ENCODE results near the gene TIMM8A. TPM values are rescaled to one million over a fixed set of nuclear protein-coding genes. Genes with fewer than 3 reads are reported as not detected.

The TIMM8A gene
- total RNA-seq, 6 experiments from 2014 or later: 15.2 to 23.8 (median 19.7) TPM

DNA sequence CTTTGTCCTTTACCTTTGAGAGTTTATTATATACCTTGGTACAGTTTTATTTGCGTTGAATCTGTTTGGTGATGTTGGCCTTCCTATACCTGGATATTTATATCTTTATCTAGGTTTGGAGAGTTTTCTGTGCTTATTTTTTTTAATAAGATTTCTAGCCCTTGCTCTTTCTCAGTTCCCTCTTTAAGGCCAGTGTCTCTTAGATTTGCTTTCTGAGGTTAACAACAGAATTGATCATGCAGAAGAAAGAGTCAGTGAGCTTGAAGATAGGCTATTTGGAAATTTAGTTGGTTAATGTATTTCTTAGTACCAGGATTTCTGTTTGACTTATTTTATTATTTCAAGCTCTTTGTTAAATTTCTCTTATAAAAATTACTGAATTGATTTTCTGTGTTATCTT, 44.8 kb downstream of the TIMM8A start:
- no peak for DNase-seq
- Mint-ChIP-seq H3K27ac (no peak overlapping the region), H3K27me3 (ENCODE audit: insufficient read depth) (no peaks in the 10 kb centered on the region), H3K4me1 (ENCODE audit: low read depth) (no peaks in the 10 kb centered on the region), H3K36me3 (ENCODE audit: low read depth) (no peaks in the 10 kb centered on the region), H3K4me3 (no peak overlapping the region), H3K9me3 (no peaks in the 10 kb centered on the region)
- TF ChIP-seq, protein P1, sequence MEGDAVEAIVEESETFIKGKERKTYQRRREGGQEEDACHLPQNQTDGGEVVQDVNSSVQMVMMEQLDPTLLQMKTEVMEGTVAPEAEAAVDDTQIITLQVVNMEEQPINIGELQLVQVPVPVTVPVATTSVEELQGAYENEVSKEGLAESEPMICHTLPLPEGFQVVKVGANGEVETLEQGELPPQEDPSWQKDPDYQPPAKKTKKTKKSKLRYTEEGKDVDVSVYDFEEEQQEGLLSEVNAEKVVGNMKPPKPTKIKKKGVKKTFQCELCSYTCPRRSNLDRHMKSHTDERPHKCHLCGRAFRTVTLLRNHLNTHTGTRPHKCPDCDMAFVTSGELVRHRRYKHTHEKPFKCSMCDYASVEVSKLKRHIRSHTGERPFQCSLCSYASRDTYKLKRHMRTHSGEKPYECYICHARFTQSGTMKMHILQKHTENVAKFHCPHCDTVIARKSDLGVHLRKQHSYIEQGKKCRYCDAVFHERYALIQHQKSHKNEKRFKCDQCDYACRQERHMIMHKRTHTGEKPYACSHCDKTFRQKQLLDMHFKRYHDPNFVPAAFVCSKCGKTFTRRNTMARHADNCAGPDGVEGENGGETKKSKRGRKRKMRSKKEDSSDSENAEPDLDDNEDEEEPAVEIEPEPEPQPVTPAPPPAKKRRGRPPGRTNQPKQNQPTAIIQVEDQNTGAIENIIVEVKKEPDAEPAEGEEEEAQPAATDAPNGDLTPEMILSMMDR (IDR thresholded peaks at IDR 0.05): no peak

Other genes with a start within 250 kb of the TIMM8A start
- gene DRP2, start 129.0 kb downstream of the TIMM8A start, total RNA-seq (2021; fragmentation: NEBNext Ultra II Directional; extraction: Animal tissue kit (Norgen Biotek cat#: 25700)): under 1 TPM; 0.30 to 0.55 (median 0.37) TPM
- gene TAF7L, start 57.4 kb downstream of the TIMM8A start, total RNA-seq (2021; fragmentation: NEBNext Ultra II Directional; extraction: Animal tissue kit (Norgen Biotek cat#: 25700)): under 1 TPM; 0.15 to 0.59 (median 0.36) TPM
- gene BTK, start 37.4 kb upstream of the TIMM8A start, total RNA-seq (2021; fragmentation: NEBNext Ultra II Directional; extraction: Animal tissue kit (Norgen Biotek cat#: 25700)): not detected
- 100 to 1,000 TPM; 127 to 361 (median 160) TPM for gene RPL36A, start 42.3 kb upstream of the TIMM8A start, total RNA-seq (2021; fragmentation: NEBNext Ultra II Directional; extraction: Animal tissue kit (Norgen Biotek cat#: 25700))
- 10 to 100 TPM; 40.3 to 65.8 (median 45.0) TPM for gene GLA, start 59.2 kb upstream of the TIMM8A start, total RNA-seq (2021; fragmentation: NEBNext Ultra II Directional; extraction: Animal tissue kit (Norgen Biotek cat#: 25700))
- 10 to 100 TPM; 60.5 to 74.5 (median 68.1) TPM for gene HNRNPH2, start 59.5 kb upstream of the TIMM8A start, total RNA-seq (2021; fragmentation: NEBNext Ultra II Directional; extraction: Animal tissue kit (Norgen Biotek cat#: 25700))
- gene ARMCX4, start 136.7 kb upstream of the TIMM8A start, total RNA-seq (2021; fragmentation: NEBNext Ultra II Directional; extraction: Animal tissue kit (Norgen Biotek cat#: 25700)): 10 to 100 TPM; 11.1 to 14.7 (median 12.9) TPM
- gene ARMCX1, start 201.8 kb upstream of the TIMM8A start, total RNA-seq (2021; fragmentation: NEBNext Ultra II Directional; extraction: Animal tissue kit (Norgen Biotek cat#: 25700)): 10 to 100 TPM; 32.0 to 36.6 (median 33.7) TPM